ENCODE results near the gene CALHM3. TPM values are rescaled to one million over a fixed set of nuclear protein-coding genes. Genes with fewer than 3 reads are reported as not detected.
"Not testable (repeated sequence)": the region's sequence is repeated elsewhere in the genome, so short reads cannot be mapped to it uniquely, and the experiment has no call there.

The CALHM3 gene, protein sequence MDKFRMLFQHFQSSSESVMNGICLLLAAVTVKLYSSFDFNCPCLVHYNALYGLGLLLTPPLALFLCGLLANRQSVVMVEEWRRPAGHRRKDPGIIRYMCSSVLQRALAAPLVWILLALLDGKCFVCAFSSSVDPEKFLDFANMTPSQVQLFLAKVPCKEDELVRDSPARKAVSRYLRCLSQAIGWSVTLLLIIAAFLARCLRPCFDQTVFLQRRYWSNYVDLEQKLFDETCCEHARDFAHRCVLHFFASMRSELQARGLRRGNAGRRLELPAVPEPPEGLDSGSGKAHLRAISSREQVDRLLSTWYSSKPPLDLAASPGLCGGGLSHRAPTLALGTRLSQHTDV
- total RNA-seq (2014; rRNA removed; shearing (Covaris generic); ENCODE audit: low replicate concordance) = not detected in 2 replicates

DNA sequence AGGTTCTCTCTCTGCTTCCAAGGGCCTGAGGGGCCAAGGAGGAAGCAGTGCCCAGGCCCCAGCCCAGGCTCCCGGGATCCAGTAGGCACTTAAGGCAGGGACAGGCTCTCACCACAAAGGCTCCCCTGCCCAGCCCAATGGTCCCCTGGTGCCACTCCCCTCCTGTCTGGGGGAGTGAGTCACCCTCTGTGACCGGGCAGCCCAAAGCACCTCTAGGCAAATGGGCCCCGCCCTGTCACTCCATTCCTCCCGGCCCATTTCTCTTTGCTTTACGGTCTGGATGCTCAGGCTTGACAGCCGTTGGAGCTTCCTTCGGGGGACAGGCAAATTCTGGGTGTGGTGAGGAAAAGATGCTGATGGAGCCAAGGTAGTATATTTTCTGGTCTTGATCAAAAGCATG, at the start of gene CALHM3:
CALHM3 (minus strand) TSS at position 106 of the 400 bp plus-strand sequence. CDS start 208 bp downstream, outside the sequence.
- no peak within 1 kb of the TSS for H3K4me3 ChIP-seq
- DNase-seq = peak; percentile 42
- H3K9me3 ChIP-seq = no peaks in the 10 kb centered on the region
- H3K27me3 ChIP-seq = no peaks in the 10 kb centered on the region
- no peaks in the 10 kb centered on the region for H3K36me3 ChIP-seq

DNA sequence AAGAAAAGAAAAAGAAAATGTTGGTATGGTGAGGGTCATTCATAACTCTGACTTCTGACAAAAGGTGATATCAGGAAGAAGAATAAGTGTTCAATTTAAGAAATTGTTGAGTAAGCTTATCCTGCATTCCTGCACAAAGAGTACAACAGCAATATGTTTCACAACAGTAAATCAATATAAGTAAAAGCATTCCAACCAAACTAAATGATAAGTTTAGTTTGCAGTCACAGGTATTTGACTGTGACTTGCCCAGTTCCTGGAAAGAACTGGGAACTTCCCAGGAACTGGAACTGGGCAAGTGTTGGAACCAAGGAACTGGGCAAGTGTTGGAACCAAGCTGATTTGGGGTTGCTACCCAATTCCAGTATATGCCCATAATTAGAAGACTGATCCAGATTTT, 49.5 kb upstream of the CALHM3 start:
- Histone ChIP-seq H3K36me3 (no peaks in the 10 kb centered on the region), H3K4me3 (no peak overlapping the region), H3K9me3 (no peaks in the 10 kb centered on the region), H3K27me3 (peaks cover 9% of the 10 kb centered on the region; the same call in 1 of the 2 replicates)
- no peak for DNase-seq

DNA sequence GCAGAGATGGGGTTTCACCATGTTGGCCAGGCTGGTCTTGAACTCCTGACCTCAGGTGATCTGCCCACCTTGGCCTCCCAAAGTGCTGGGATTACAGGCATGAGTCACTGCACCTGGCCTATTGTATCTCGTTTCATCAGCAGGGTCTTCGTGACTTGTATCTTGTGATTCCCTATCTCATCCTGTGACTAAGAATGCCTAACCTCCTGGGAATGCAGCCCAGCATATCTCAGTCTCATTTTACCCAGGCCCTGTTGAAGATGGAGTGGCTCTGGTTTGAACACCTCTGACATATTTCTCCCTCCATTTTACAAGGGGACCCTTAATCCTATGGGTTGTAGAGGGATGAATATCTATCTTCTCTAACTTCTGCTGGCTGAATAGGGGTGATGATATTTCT, 48.4 kb upstream of the CALHM3 start:
- H3K9me3 ChIP-seq = not testable (repeated sequence)
- peak; percentile 23 for DNase-seq

DNA sequence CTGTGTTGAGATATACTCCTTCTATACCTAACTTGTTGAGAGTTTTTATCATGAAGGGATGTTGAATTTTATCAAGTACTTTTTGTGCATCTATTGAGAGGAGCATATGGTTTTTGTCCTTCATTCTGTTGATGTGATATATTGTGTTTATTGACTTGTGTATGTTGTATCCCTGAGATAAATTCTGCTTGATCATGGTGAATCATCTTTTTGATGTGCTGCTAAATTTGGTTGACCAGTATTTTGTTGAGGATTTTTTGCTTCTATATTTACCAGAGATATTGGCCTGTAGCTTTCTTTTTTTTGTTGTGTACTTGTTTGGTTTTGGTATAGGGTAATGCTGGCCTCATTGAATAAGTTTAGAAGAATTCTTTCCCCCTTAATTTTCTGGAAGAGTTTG, 46.9 kb upstream of the CALHM3 start:
- no peak for DNase-seq
- Histone ChIP-seq H3K27me3 (peaks cover 9% of the 10 kb centered on the region; the same call in 1 of the 2 replicates), H3K36me3 (no peaks in the 10 kb centered on the region), H3K9me3 (no peaks in the 10 kb centered on the region), H3K4me3 (no peak overlapping the region)

More for the DNA sequence above, 48.4 kb upstream of the CALHM3 start:
- not testable (repeated sequence) for H3K36me3 ChIP-seq, H3K4me3 ChIP-seq, H3K27me3 ChIP-seq

DNA sequence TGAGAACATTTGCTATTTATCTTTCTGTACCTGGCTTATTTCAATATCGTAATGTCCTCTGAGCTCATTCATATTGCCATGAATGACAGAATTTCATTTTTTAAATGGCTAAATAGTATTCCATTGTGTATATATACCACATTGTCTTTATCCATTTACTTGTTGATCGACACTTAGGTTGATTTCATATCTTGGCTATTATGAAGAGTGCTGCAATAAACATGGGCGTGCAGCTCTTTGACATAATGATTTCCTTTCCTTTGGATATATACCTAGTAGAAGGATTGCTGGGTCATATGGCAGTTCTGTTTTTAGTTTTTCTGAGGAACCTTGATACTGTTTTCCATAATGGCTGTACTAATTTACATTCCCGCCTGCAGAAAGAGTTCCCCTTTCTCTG, 44.6 kb upstream of the CALHM3 start:
- DNase-seq = no peak
- H3K4me3 ChIP-seq = no peak overlapping the region
- peaks cover 6% of the 10 kb centered on the region; the same call in 1 of the 2 replicates for H3K27me3 ChIP-seq
- no peaks in the 10 kb centered on the region for H3K9me3 ChIP-seq
- H3K36me3 ChIP-seq = no peaks in the 10 kb centered on the region

DNA sequence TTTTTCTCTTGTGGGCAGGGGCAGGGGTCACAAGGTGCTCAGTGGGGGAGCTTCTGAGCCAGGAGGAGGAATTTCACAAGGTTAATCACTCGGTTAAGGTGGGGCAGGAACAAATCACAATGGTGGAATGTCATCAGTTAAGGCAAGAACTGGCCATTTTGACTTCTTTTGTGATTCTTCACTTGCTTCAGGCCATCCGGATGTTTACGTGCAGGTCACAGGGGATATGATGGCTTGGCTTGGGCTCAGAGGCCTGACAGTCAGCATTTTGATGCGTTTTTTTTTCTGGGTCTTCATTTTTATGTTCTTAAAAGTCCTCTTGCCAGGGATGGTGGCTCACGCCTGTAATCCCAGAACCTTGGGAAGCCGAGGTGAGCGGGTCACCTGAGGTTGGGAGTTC, 43.0 kb upstream of the CALHM3 start:
- DNase-seq, H3K36me3 ChIP-seq, H3K9me3 ChIP-seq, H3K27me3 ChIP-seq, H3K4me3 ChIP-seq: not testable (repeated sequence)

DNA sequence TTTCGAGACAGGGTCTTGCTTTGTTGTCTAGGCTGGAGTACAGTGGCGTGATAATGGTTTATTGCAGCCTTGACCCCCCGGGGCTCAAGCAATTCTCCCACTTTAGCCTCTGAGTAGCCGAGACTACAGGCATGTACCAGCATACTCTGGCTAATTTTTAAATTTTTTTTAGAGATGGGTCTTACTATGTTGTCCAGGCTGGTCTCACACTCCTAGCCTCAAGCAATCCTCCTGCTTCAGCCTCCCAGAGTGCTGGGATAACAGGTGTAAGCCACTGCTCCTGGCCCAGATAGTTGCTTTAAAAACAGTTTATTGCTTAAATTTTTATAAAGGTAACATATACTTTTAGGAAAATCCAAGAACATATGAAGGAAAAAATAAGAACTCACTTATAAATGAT, 40.8 kb upstream of the CALHM3 start:
- no peaks in the 10 kb centered on the region for H3K36me3 ChIP-seq
- no peaks in the 10 kb centered on the region for H3K9me3 ChIP-seq
- no peak for DNase-seq
- H3K27me3 ChIP-seq = peaks cover 6% of the 10 kb centered on the region; the same call in 1 of the 2 replicates
- H3K4me3 ChIP-seq = no peak overlapping the region

DNA sequence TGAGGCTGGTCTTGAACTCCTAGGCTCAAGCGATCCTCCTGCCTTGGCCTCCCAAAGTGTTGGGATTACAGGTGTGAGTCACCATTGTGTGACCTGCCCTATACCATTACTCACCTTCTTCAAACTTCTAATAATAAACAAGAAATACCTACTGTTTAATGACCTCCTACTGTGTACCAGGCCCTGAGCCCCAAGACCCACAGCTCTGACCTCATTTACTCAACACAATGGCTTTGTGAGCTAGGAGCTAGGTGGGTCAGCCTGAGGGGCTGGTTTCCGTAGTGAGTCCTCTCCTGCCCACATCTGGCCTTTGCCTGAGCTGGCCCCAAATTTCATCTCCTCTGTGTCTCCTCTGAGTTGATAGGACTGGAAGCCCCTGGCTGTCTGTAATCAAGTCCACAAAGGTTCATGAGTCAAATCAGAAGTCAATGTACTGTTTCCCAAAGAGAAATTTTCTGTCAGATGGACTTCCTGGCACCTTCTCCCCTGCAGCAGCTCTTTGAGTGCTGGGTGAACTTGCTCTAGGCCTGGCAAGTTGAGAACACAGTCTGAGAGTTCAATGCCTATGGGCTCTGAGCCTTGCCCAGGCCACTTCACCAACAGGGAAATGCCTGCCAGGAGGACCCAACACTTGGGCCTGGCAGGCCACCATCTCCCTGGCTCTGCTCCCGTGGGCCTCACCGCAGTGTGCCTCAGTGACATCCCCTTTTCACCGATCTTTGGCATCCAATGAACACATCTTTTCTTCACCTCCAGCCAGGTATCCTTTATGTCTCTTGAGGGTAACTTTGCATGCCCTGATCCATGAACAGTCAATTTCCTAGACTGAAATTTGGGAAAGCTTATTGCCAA, 38.4 kb upstream of the CALHM3 start:
- no peak for DNase-seq
- Histone ChIP-seq H3K27me3 (no peaks in the 10 kb centered on the region), H3K9me3 (no peaks in the 10 kb centered on the region), H3K4me3 (no peak overlapping the region), H3K36me3 (no peaks in the 10 kb centered on the region)

DNA sequence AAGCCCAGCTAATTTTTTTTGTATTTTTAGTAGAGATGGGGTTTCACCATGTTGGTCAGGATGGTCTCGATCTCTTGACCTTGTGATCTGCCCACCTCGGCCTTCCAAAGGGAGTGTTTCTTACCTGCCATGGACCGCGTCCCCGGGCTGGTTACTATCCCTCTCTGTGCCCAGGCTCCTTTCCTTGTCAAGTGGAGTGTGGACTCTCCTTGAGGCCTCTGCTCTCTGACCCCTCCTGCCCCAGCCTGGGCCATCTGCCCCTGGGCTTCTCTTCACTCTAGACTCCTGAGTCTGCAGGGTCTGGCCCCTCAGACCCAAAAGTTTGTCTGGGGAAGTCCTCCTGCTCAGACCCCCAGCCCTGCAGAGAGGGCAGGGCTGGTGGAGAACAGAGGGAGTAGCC, 35.2 kb upstream of the CALHM3 start:
- no peaks in the 10 kb centered on the region for H3K27me3 ChIP-seq
- no peaks in the 10 kb centered on the region for H3K36me3 ChIP-seq
- DNase-seq = no peak
- H3K4me3 ChIP-seq = no peak overlapping the region
- no peaks in the 10 kb centered on the region for H3K9me3 ChIP-seq

DNA sequence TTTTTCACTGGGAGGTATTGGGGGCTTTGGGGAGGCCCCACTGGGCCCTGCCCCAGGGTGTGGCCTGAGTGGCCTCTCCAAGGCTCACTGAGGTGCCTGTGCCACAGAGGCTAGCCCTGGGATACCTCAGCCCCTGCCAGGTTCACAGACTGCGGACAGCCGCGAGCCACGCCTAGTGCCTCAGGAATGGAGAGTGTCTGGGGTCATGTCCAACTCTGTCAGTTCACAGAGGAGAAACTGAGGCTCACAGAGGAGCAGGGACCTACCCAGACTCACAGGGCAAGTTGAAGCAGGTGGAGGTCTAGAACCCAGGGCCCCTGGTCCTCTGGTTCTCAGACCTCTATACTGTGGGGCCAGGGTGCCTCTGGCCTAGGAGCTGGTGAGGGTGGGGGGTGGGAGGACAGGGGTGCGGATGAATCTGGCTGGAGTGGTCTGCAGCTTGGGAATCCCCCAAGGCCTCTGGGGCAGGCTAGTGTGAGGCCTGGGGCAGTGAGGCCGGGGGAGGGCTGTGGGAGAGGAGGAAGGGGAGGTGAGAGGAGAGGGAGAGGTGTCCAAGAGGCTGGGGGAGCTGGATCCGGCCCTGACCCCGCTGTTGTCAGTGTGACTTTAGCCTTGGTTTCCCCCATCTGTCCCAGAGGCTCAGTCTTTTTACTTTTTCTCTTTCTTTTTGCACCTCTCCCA, 34.5 kb upstream of the CALHM3 start:
- no peak for DNase-seq
- no peaks in the 10 kb centered on the region for H3K9me3 ChIP-seq
- no peaks in the 10 kb centered on the region for H3K27me3 ChIP-seq
- no peak overlapping the region for H3K4me3 ChIP-seq
- H3K36me3 ChIP-seq = no peaks in the 10 kb centered on the region

DNA sequence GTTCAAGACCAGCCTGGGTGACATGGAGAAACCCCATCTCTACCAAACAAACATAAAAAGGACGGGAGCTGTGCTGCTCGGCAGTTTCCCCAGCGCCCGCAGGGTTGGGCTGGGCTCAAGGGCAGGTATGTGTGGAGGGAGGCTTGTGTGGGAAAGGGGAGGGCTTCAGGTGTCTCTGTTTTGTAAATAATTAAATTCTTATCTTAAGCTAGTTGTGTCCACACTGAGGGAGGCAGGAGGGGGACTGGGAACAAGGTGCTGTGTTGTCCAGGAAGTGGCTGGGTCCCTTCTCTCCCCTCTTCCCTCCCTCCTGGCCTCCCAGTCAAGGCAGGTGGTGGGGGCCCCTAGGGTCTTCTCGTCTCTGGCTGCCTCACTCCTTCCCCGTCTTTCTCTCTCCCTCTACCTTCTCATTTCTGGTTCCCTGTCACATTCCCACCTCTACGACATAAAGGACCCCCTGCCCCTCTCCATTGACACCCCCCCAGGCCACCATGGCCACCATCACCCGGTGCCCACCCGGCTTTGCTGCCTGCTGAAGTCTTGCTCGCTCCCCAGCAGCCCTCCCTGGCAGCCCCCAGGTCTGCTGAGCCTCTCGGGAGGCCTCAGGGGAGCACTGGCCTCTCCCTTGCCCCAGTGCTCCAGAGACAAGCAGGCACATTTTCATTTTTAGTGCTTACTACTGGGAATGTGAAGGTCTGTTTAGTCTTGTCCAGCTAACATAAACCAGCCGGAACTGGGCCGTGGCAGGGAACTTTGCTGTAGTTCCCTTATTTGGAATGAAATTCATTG, 33.7 kb upstream of the CALHM3 start:
- Histone ChIP-seq H3K36me3 (no peaks in the 10 kb centered on the region), H3K4me3 (no peak overlapping the region), H3K27me3 (no peaks in the 10 kb centered on the region), H3K9me3 (no peaks in the 10 kb centered on the region)
- no peak for DNase-seq

DNA sequence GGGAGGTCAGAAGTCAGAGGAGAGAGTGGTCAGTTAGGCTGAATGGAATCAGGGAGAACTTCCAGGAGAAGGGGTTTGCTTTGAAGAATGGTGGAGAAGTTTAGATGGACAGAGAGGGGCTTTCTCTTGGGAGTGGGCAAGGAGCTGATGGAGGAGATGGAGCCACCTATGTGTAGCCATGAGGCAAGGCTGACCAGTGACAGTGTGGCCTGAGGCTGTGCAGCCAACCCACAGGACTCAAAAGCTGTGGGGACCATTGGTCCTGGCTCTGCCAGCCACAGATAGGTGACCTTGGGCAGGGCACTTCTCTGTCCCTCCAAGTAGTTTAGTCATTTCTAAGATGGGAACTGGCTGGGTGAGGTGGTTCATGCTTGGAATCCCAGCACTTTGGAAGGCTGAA, 33.1 kb upstream of the CALHM3 start:
- no peak for DNase-seq
- Histone ChIP-seq H3K9me3 (no peaks in the 10 kb centered on the region), H3K4me3 (no peak overlapping the region), H3K36me3 (no peaks in the 10 kb centered on the region), H3K27me3 (no peaks in the 10 kb centered on the region)

DNA sequence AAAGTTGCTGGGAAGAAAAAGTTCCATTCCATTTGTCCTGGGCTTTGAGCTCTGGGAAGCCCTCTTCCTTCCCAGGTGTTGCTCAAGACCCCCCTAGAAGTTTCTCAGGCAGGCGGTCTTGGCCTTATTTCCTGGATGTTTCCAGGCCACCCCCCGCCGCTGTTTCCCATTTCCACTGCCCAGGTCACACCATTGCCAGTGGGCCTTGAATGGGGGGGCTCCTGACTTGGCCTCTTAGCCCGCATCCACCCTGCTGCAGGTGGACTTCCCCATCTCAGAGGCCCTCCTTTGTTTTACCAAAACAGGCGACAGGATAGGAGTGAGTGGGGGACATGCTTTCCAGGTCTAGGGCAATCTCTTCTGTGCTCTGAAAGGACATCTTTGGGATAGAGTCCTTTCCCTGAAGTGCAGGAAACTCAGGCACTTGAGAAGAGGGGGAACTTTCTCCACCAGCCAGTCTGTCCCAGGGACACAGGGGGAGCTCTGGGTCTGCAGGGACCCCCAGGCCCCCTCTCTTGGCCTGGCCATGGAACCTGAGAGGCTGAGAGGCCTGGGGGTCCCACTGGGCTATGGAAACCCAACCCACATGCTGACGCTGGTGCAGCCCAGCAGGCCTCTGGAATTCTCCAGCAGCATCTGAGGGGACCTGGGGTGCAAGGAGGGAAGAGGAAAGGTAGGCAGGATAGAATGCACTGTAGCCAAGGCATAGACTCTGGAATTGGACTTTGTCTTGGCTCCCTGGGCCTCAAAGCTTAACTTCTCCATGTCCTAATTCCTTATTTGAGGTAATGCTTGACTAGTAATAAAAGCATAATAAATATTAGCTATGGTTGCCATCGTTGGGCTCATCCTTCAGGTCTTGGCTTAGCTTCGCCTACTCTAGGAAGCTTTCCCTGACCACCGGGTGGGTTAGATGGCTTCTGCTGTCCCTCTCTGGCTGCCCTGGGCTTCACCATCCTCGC, 32.0 kb upstream of the CALHM3 start:
- no peaks in the 10 kb centered on the region for H3K9me3 ChIP-seq
- DNase-seq = no peak
- no peaks in the 10 kb centered on the region for H3K27me3 ChIP-seq
- H3K4me3 ChIP-seq = no peak overlapping the region
- no peaks in the 10 kb centered on the region for H3K36me3 ChIP-seq

DNA sequence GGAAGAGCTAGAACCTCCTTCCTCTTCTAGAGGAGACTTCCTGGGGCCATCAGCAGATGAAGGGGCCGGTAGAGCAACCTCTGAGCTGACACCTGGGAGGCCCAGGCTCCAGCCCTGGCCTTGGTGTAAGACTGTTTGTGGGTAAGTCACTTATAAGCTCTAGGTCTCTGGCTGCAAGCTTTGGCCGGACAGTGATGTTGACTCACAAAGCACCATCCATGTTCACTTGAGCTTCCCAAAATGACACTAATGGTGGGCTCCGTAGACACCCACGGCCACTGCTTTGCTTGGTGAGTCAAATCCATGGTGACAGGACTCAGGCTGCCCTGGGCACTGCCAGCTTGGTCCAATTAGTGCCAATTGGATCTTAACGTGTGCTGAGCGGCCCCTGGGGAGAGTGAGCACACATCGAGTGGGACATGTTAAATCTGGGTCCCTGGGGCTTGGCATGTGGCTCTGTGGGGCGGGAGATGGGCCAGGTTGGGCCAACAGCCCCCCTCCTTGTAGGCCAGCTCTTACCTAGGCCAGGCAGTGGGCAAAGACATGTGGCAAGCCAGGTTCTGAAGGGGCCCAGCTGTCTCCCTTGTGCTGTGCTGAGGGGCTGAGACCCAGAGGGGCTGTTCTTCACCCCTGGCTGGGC, 31.1 kb upstream of the CALHM3 start:
- H3K36me3 ChIP-seq = no peaks in the 10 kb centered on the region
- DNase-seq = no peak
- H3K27me3 ChIP-seq = no peaks in the 10 kb centered on the region

More for the DNA sequence above, 31.1 kb upstream of the CALHM3 start:
- Histone ChIP-seq H3K9me3 (no peaks in the 10 kb centered on the region), H3K4me3 (no peak overlapping the region)

Data from MG63 (cell line).